Measurements from ENCODE around the gene ENDOV.

DNA sequence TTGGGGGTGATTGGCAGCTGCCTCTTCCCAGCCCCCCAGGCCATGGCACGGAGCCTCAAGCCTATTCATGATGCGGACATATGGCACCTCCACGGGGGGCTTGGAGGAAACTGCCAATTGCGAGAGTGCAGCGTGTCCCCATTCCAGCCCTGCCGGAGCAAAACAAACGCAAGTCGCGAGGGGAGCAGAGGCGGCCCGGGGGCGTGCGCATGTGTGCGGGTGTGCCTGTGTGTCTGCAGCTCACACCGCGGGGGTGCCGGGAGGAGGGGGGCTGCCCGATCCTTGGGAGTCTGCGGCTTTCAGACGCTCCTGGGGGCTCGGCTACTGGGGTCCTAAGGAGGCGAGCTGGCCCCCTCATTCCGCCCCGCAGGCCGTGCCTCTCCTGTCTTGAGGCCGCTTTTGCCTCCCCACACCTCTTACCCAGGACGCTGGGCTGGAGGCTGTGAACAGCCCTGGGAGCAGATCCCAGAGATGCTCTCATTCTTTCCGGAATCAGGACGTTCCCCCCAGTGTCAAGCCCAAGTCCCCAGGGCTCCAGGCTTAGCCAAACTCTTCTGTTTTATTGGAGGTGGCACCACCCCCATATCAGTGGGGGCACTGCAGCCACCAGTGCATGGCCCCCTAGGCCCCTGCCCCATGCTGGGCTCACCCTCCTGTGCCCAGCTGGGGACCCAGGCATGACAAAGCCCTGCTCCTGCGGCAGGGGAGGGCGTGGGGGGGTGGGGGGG is 29.1 kb downstream of the ENDOV start:
- TF ChIP-seq, protein P1, sequence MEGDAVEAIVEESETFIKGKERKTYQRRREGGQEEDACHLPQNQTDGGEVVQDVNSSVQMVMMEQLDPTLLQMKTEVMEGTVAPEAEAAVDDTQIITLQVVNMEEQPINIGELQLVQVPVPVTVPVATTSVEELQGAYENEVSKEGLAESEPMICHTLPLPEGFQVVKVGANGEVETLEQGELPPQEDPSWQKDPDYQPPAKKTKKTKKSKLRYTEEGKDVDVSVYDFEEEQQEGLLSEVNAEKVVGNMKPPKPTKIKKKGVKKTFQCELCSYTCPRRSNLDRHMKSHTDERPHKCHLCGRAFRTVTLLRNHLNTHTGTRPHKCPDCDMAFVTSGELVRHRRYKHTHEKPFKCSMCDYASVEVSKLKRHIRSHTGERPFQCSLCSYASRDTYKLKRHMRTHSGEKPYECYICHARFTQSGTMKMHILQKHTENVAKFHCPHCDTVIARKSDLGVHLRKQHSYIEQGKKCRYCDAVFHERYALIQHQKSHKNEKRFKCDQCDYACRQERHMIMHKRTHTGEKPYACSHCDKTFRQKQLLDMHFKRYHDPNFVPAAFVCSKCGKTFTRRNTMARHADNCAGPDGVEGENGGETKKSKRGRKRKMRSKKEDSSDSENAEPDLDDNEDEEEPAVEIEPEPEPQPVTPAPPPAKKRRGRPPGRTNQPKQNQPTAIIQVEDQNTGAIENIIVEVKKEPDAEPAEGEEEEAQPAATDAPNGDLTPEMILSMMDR (IDR thresholded peaks at IDR 0.05; ENCODE audit: borderline replicate concordance, extremely low read depth, low read length, poor library complexity, severe bottlenecking), result no peak
- no peak for TF ChIP-seq EZH2 (IDR thresholded peaks at IDR 0.05; ENCODE audit: borderline replicate concordance, low read depth, low read length, severe bottlenecking)

All from DND-41 (cell line).